ENCODE data around the gene NCAPH2.

Gene NCAPH2

GRCh38 chr22:50485221-50486131 is 22.5 kb upstream of the NCAPH2 start:
- Histone ChIP-seq H2BK12ac (ENCODE audit: low read length) (no peak overlapping the region), H2BK5ac (ENCODE audit: low read length) (no peak overlapping the region), H3K27ac (replicated peaks; ENCODE audit: low read length) (no peak overlapping the region), H3K27me3 (ENCODE audit: control insufficient read depth in 3 of 3, insufficient read depth in 3 of 3, low read depth in 1 of 3, low read length in 3 of 3) (peaks cover 0 to 64% (median 7%) of the 10 kb centered on the region in 3 experiments), H3K4ac (ENCODE audit: low read length) (no peak overlapping the region), H3K23ac (ENCODE audit: low read depth, low read length, poor library complexity) (no peak overlapping the region), H4K8ac (ENCODE audit: low read depth, low read length) (no peak overlapping the region), H3K4me1 (ENCODE audit: control insufficient read depth in 2 of 2, insufficient read depth in 1 of 2, low read depth in 1 of 2, low read length in 2 of 2) (peaks cover 0 to 2% of the 10 kb centered on the region in 2 donors), H2AK5ac (ENCODE audit: low read depth, low read length) (peak overlapping the region; percentile 74), H2BK15ac (ENCODE audit: low read length) (no peak overlapping the region), H2AFZ (ENCODE audit: low read length) (no peak overlapping the region), H4K91ac (ENCODE audit: low read depth, low read length, poor library complexity) (no peak overlapping the region), H3K36me3 (replicated peaks in 1 of 2; ENCODE audit: control insufficient read depth in 2 of 2, insufficient read depth in 2 of 2, low read length in 2 of 2) (no peaks in the 10 kb centered on the region), H3K9me3 (replicated peaks in 1 of 2; ENCODE audit: control insufficient read depth in 2 of 2, insufficient read depth in 1 of 2, low read depth in 1 of 2, low read length in 2 of 2) (no peaks in the 10 kb centered on the region), H3K18ac (ENCODE audit: low read length) (peak overlapping the region; percentile 53), H3K14ac (ENCODE audit: low read length) (no peak overlapping the region), H3K4me3 (ENCODE audit: low read length in 2 of 2) (no peak overlapping the region), H3K79me1 (ENCODE audit: low read depth, low read length) (peaks cover 4% of the 10 kb centered on the region), H3K4me2 (ENCODE audit: insufficient read depth, low read length, poor library complexity, severe bottlenecking) (no peak overlapping the region), H2BK120ac (ENCODE audit: low read depth, low read length) (no peak overlapping the region), H3K9ac (ENCODE audit: low read depth, low read length, poor library complexity) (peak overlapping the region; percentile 30)
- WGBS, 2 donors (ENCODE audit: extremely low coverage in 2 of 2, insufficient read length in 2 of 2, insufficient replicate concordance in 1 of 2): no CpG with 5 or more reads among the region's 29 CpGs
- no peak for DNase-seq (ENCODE audit: low spot score)

- no peak within 1 kb of the TSS for H2BK5ac ChIP-seq (ENCODE audit: low read length)
- peak within 1 kb of the TSS; percentile 23 for H3K14ac ChIP-seq (ENCODE audit: low read length)
- no peak within 1 kb of the TSS for H4K8ac ChIP-seq (ENCODE audit: low read depth, low read length)
- H3K27me3 ChIP-seq (ENCODE audit: control insufficient read depth in 3 of 3, insufficient read depth in 3 of 3, low read depth in 1 of 3, low read length in 3 of 3): peaks cover 0 to 57% (median 0%) of the 10 kb centered on the region in 3 experiments
- H3K9ac ChIP-seq (ENCODE audit: low read depth, low read length, poor library complexity): peak within 1 kb of the TSS; percentile 53
- peak within 1 kb of the TSS; percentile 86 for H2AK5ac ChIP-seq (ENCODE audit: low read depth, low read length)
- no peak within 1 kb of the TSS for H2BK120ac ChIP-seq (ENCODE audit: low read depth, low read length)
- H2AFZ ChIP-seq (ENCODE audit: low read length): peak within 1 kb of the TSS; percentile 40
- H3K23ac ChIP-seq (ENCODE audit: low read depth, low read length, poor library complexity): peak within 1 kb of the TSS; percentile 5
- peaks cover 4% of the 10 kb centered on the region for H3K79me1 ChIP-seq (ENCODE audit: low read depth, low read length)
- DNase-seq (ENCODE audit: low spot score): no peak
- H3K27ac ChIP-seq (replicated peaks; ENCODE audit: low read length): no peak within 1 kb of the TSS
- peaks cover 0 to 2% of the 10 kb centered on the region in 2 donors for H3K4me1 ChIP-seq (ENCODE audit: control insufficient read depth in 2 of 2, insufficient read depth in 1 of 2, low read depth in 1 of 2, low read length in 2 of 2)
- WGBS, 2 donors (ENCODE audit: extremely low coverage in 2 of 2, insufficient read length in 2 of 2, insufficient replicate concordance in 1 of 2): no CpG with 5 or more reads among the region's 23 CpGs
- peak within 1 kb of the TSS in 1 of 2 donors; percentile 47 for H3K4me3 ChIP-seq (ENCODE audit: low read length in 2 of 2)
- H3K4me2 ChIP-seq (ENCODE audit: insufficient read depth, low read length, poor library complexity, severe bottlenecking): no peak within 1 kb of the TSS
- H3K18ac ChIP-seq (ENCODE audit: low read length): peak within 1 kb of the TSS; percentile 53
- H3K9me3 ChIP-seq (replicated peaks in 1 of 2; ENCODE audit: control insufficient read depth in 2 of 2, insufficient read depth in 1 of 2, low read depth in 1 of 2, low read length in 2 of 2): no peaks in the 10 kb centered on the region
- peak within 1 kb of the TSS; percentile 64 for H2BK15ac ChIP-seq (ENCODE audit: low read length)
- no peaks in the 10 kb centered on the region for H3K36me3 ChIP-seq (replicated peaks in 1 of 2; ENCODE audit: control insufficient read depth in 2 of 2, insufficient read depth in 2 of 2, low read length in 2 of 2)
- H3K4ac ChIP-seq (ENCODE audit: low read length): no peak within 1 kb of the TSS
- no peak within 1 kb of the TSS for H2BK12ac ChIP-seq (ENCODE audit: low read length)
- no peak within 1 kb of the TSS for H4K91ac ChIP-seq (ENCODE audit: low read depth, low read length, poor library complexity)
Measured at GRCh38 chr22:50486561-50487289, 21.3 kb upstream of the NCAPH2 start, which contains the start of gene MIOX. TSS of gene MIOX (plus strand) at chr22:50486859. CDS start at chr22:50486898, 39 bp downstream.

- peak overlapping the region; percentile 23 for H3K14ac ChIP-seq (ENCODE audit: low read length)
- no peak overlapping the region for H4K91ac ChIP-seq (ENCODE audit: low read depth, low read length, poor library complexity)
- H2BK120ac ChIP-seq (ENCODE audit: low read depth, low read length): no peak overlapping the region
- H3K9ac ChIP-seq (ENCODE audit: low read depth, low read length, poor library complexity): peak overlapping the region; percentile 53
- H3K18ac ChIP-seq (ENCODE audit: low read length): peak overlapping the region; percentile 31
- no peak overlapping the region for H3K4me2 ChIP-seq (ENCODE audit: insufficient read depth, low read length, poor library complexity, severe bottlenecking)
- H3K4ac ChIP-seq (ENCODE audit: low read length): no peak overlapping the region
- H3K36me3 ChIP-seq (replicated peaks in 1 of 2; ENCODE audit: control insufficient read depth in 2 of 2, insufficient read depth in 2 of 2, low read length in 2 of 2): no peaks in the 10 kb centered on the region
- H2AFZ ChIP-seq (ENCODE audit: low read length): peak overlapping the region; percentile 40
- H3K27me3 ChIP-seq (ENCODE audit: control insufficient read depth in 3 of 3, insufficient read depth in 3 of 3, low read depth in 1 of 3, low read length in 3 of 3): peaks cover 0 to 49% (median 0%) of the 10 kb centered on the region in 3 experiments
- peak overlapping the region; percentile 5 for H3K23ac ChIP-seq (ENCODE audit: low read depth, low read length, poor library complexity)
- no peak for DNase-seq (ENCODE audit: low spot score)
- peak overlapping the region in 1 of 2 donors; percentile 47 for H3K4me3 ChIP-seq (ENCODE audit: low read length in 2 of 2)
- no peaks in the 10 kb centered on the region for H3K4me1 ChIP-seq (ENCODE audit: control insufficient read depth in 2 of 2, insufficient read depth in 1 of 2, low read depth in 1 of 2, low read length in 2 of 2)
- H2BK5ac ChIP-seq (ENCODE audit: low read length): no peak overlapping the region
- H2AK5ac ChIP-seq (ENCODE audit: low read depth, low read length): peak overlapping the region; percentile 86
- peaks cover 4% of the 10 kb centered on the region for H3K79me1 ChIP-seq (ENCODE audit: low read depth, low read length)
- no peak overlapping the region for H3K27ac ChIP-seq (replicated peaks; ENCODE audit: low read length)
- no CpG with 5 or more reads among the region's 23 CpGs for WGBS, 2 donors (ENCODE audit: extremely low coverage in 2 of 2, insufficient read length in 2 of 2, insufficient replicate concordance in 1 of 2)
- no peak overlapping the region for H2BK12ac ChIP-seq (ENCODE audit: low read length)
- peak overlapping the region; percentile 64 for H2BK15ac ChIP-seq (ENCODE audit: low read length)
- H3K9me3 ChIP-seq (replicated peaks in 1 of 2; ENCODE audit: control insufficient read depth in 2 of 2, insufficient read depth in 1 of 2, low read depth in 1 of 2, low read length in 2 of 2): no peaks in the 10 kb centered on the region
- no peak overlapping the region for H4K8ac ChIP-seq (ENCODE audit: low read depth, low read length)
Measured at GRCh38 chr22:50487290-50488005, 20.6 kb upstream of the NCAPH2 start.

Measured in neuronal stem cell (in vitro differentiated cells).